ENCODE results near the gene MBD2. TPM values are rescaled to one million over a fixed set of nuclear protein-coding genes. Genes with fewer than 3 reads are reported as not detected.

Gene MBD2
- total RNA-seq, 2 experiments from 2014 or later, result 39.2 to 176 TPM

- H3K79me2 ChIP-seq (ENCODE audit: insufficient read depth, low read depth, low read length), result no peaks in the 10 kb centered on the region
- peak overlapping the region; percentile 94 for H2AFZ ChIP-seq (ENCODE audit: low read length)
- ChIA-PET CTCF (ENCODE audit: unreplicated experiment) (no interaction called here), POLR2A (interaction anchor here (0.5 to 3.1 kb wide), 11 partner anchors 9 to 125 kb away, joined by 3 to 14 read pairs (median 3); partner anchors contain the start of gene MBD2)
- H3K9me2 ChIP-seq (ENCODE audit: insufficient read depth, low read length), result no peaks in the 10 kb centered on the region
- no TSS peak for BruUV-seq (replicated peaks)
- no peak for TF ChIP-seq CTCF (conservative IDR thresholded peaks at IDR 0.05; ENCODE audit: low read length)
- H3K36me3 ChIP-seq (ENCODE audit: insufficient read depth, low read length), result no peaks in the 10 kb centered on the region
- H3K27ac ChIP-seq (ENCODE audit: low read depth, low read length, poor library complexity, severe bottlenecking), result no peak overlapping the region
- peak overlapping the region; percentile 35 for H3K4me2 ChIP-seq (ENCODE audit: low read length)
- intact Hi-C loops (cut with micrococcal nuclease; ENCODE audit: unreplicated experiment), result no loop called here
- no peaks in the 10 kb centered on the region for H3K9me3 ChIP-seq (ENCODE audit: low read length)
- H4K20me1 ChIP-seq (ENCODE audit: insufficient read depth, low read length), result no peaks in the 10 kb centered on the region
- no peak for DNase-seq (ENCODE audit: low spot score)
- peaks cover 20% of the 10 kb centered on the region for H3K4me1 ChIP-seq (ENCODE audit: insufficient read depth, low read length, poor library complexity, severe bottlenecking)
- H3K4me3 ChIP-seq (ENCODE audit: low read depth, low read length, poor library complexity, severe bottlenecking), result no peak overlapping the region
These were observed 13.9 kb upstream of the MBD2 start for GRCh38 chr18:54238173-54238936.

- Histone ChIP-seq H3K79me2 (ENCODE audit: insufficient read depth, low read depth, low read length) (no peaks in the 10 kb centered on the region), H3K9me3 (ENCODE audit: low read length) (no peaks in the 10 kb centered on the region), H3K36me3 (ENCODE audit: insufficient read depth, low read length) (no peaks in the 10 kb centered on the region), H4K20me1 (ENCODE audit: insufficient read depth, low read length) (no peaks in the 10 kb centered on the region), H3K4me2 (ENCODE audit: low read length) (no peak overlapping the region), H3K4me1 (ENCODE audit: insufficient read depth, low read length, poor library complexity, severe bottlenecking) (peaks cover 20% of the 10 kb centered on the region), H3K4me3 (ENCODE audit: low read depth, low read length, poor library complexity, severe bottlenecking) (no peak overlapping the region), H3K9me2 (ENCODE audit: insufficient read depth, low read length) (no peaks in the 10 kb centered on the region), H3K27ac (ENCODE audit: low read depth, low read length, poor library complexity, severe bottlenecking) (no peak overlapping the region), H2AFZ (ENCODE audit: low read length) (no peak overlapping the region)
- ChIA-PET POLR2A (no interaction called here), CTCF (ENCODE audit: unreplicated experiment) (no interaction called here)
- TF ChIP-seq CTCF (conservative IDR thresholded peaks at IDR 0.05; ENCODE audit: low read length) (no peak), EZH2phosphoT487 (IDR thresholded peaks at IDR 0.05; ENCODE audit: borderline replicate concordance, low read depth, low read length) (no peak)
- BruUV-seq (replicated peaks), result no TSS peak
- intact Hi-C loops (cut with micrococcal nuclease; ENCODE audit: unreplicated experiment), result no loop called here
- DNase-seq (ENCODE audit: low spot score), result no peak
These were observed 11.4 kb upstream of the MBD2 start for GRCh38 chr18:54235871-54236270.

- H2AFZ ChIP-seq (ENCODE audit: low read length), result no peak overlapping the region
- H3K4me3 ChIP-seq (ENCODE audit: low read depth, low read length, poor library complexity, severe bottlenecking), result no peak overlapping the region
- H3K9me2 ChIP-seq (ENCODE audit: insufficient read depth, low read length), result no peaks in the 10 kb centered on the region
- no peak for TF ChIP-seq EZH2phosphoT487 (IDR thresholded peaks at IDR 0.05; ENCODE audit: borderline replicate concordance, low read depth, low read length)
- TF ChIP-seq CTCF (conservative IDR thresholded peaks at IDR 0.05; ENCODE audit: low read length), result no peak
- no peaks in the 10 kb centered on the region for H3K79me2 ChIP-seq (ENCODE audit: insufficient read depth, low read depth, low read length)
- H3K4me1 ChIP-seq (ENCODE audit: insufficient read depth, low read length, poor library complexity, severe bottlenecking), result peaks cover 7% of the 10 kb centered on the region
- intact Hi-C loops (cut with micrococcal nuclease; ENCODE audit: unreplicated experiment), result no loop called here
- CTCF ChIA-PET (ENCODE audit: unreplicated experiment), result no interaction called here
- H4K20me1 ChIP-seq (ENCODE audit: insufficient read depth, low read length), result no peaks in the 10 kb centered on the region
- H3K27ac ChIP-seq (ENCODE audit: low read depth, low read length, poor library complexity, severe bottlenecking), result no peak overlapping the region
- H3K9me3 ChIP-seq (ENCODE audit: low read length), result no peaks in the 10 kb centered on the region
- no peak for DNase-seq (ENCODE audit: low spot score)
- H3K4me2 ChIP-seq (ENCODE audit: low read length), result no peak overlapping the region
- POLR2A ChIA-PET, result no interaction called here
- no TSS peak for BruUV-seq (replicated peaks)
- no peaks in the 10 kb centered on the region for H3K36me3 ChIP-seq (ENCODE audit: insufficient read depth, low read length)
These were observed 9.3 kb upstream of the MBD2 start for GRCh38 chr18:54233747-54234146.
